ENCODE measurements around the gene RAP2B. TPM values are rescaled to one million over a fixed set of nuclear protein-coding genes. Genes with fewer than 3 reads are reported as not detected.

The RAP2B gene
- total and polyA plus RNA-seq, 7 donors, result 0.49 to 3.2 (median 1.8) TPM

GRCh38 chr3:153166206-153166605, 4.2 kb downstream of the RAP2B start:
- no peak for DNase-seq
- WGBS, 3 donors, result 80 to 84% (median 82%) methylated on average over 3 of the region's 3 CpGs
- Histone ChIP-seq H3K9me3 (no peaks in the 10 kb centered on the region), H3K4me3 (peak overlapping the region; percentile 23), H3K27me3 (ENCODE audit: insufficient read depth in 3 of 3, low read length in 2 of 3) (no peaks in the 10 kb centered on the region), H3K36me3 (ENCODE audit: insufficient read depth in 1 of 2, low read depth in 1 of 2) (no peaks in the 10 kb centered on the region), H3K4me1 (peaks cover 15% of the 10 kb centered on the region), H3K27ac (no peak overlapping the region)
- intact Hi-C loops (cut with DNase I), result no loop called here
- TF ChIP-seq CTCF (IDR thresholded peaks at IDR 0.05), result no peak
- no peak for ATAC-seq

- intact Hi-C loops (cut with DNase I), result no loop called here
- Histone ChIP-seq H3K4me1 (peaks cover 15% of the 10 kb centered on the region), H3K36me3 (ENCODE audit: insufficient read depth in 1 of 2, low read depth in 1 of 2) (no peaks in the 10 kb centered on the region), H3K27me3 (ENCODE audit: insufficient read depth in 3 of 3, low read length in 2 of 3) (no peaks in the 10 kb centered on the region), H3K4me3 (peak overlapping the region; percentile 23), H3K9me3 (no peaks in the 10 kb centered on the region), H3K27ac (no peak overlapping the region)
- no peak for TF ChIP-seq CTCF (IDR thresholded peaks at IDR 0.05)
- no peak for ATAC-seq
- DNase-seq, result no peak
- WGBS, 3 donors, result 75 to 79% (median 78%) methylated on average over 2 of the region's 2 CpGs
Measured at GRCh38 chr3:153166796-153167195, 4.8 kb downstream of the RAP2B start.

GRCh38 chr3:153169793-153170383, 7.9 kb downstream of the RAP2B start:
- Histone ChIP-seq H3K27ac (no peak overlapping the region), H3K4me1 (no peaks in the 10 kb centered on the region), H3K27me3 (ENCODE audit: insufficient read depth in 3 of 3, low read length in 2 of 3) (no peaks in the 10 kb centered on the region), H3K36me3 (ENCODE audit: insufficient read depth in 1 of 2, low read depth in 1 of 2) (no peaks in the 10 kb centered on the region), H3K9me3 (no peaks in the 10 kb centered on the region), H3K4me3 (no peak overlapping the region)
- no peak for TF ChIP-seq CTCF (IDR thresholded peaks at IDR 0.05)
- intact Hi-C loops (cut with DNase I), result no loop called here
- no peak for DNase-seq
- 94 to 96% (median 95%) methylated on average over 2 of the region's 2 CpGs for WGBS, 3 donors
- ATAC-seq, result no peak

GRCh38 chr3:153171256-153171655, 9.2 kb downstream of the RAP2B start:
- ATAC-seq, result no peak
- Histone ChIP-seq H3K4me1 (no peaks in the 10 kb centered on the region), H3K36me3 (ENCODE audit: insufficient read depth in 1 of 2, low read depth in 1 of 2) (no peaks in the 10 kb centered on the region), H3K27me3 (ENCODE audit: insufficient read depth in 3 of 3, low read length in 2 of 3) (no peaks in the 10 kb centered on the region), H3K9me3 (no peaks in the 10 kb centered on the region), H3K4me3 (no peak overlapping the region), H3K27ac (no peak overlapping the region)
- no peak for DNase-seq
- TF ChIP-seq CTCF (IDR thresholded peaks at IDR 0.05), result no peak
- intact Hi-C loops (cut with DNase I), result no loop called here
- WGBS, 3 donors, result 51 to 63% (median 61%) methylated on average over 2 of the region's 2 CpGs

GRCh38 chr3:153171918-153172317, 9.9 kb downstream of the RAP2B start:
- Histone ChIP-seq H3K9me3 (no peaks in the 10 kb centered on the region), H3K4me1 (no peaks in the 10 kb centered on the region), H3K4me3 (no peak overlapping the region), H3K36me3 (ENCODE audit: insufficient read depth in 1 of 2, low read depth in 1 of 2) (no peaks in the 10 kb centered on the region), H3K27ac (no peak overlapping the region), H3K27me3 (ENCODE audit: insufficient read depth in 3 of 3, low read length in 2 of 3) (no peaks in the 10 kb centered on the region)
- DNase-seq (no peak), ATAC-seq (no peak)
- WGBS, 3 donors, result 89 to 92% (median 92%) methylated on average over 4 of the region's 4 CpGs
- intact Hi-C loops (cut with DNase I), result no loop called here
- no peak for TF ChIP-seq CTCF (IDR thresholded peaks at IDR 0.05)

Data from psoas muscle (tissue), 8 donors.